HCT116 (cell line): ENCODE data around the gene CDHR4. TPM values are rescaled to one million over a fixed set of nuclear protein-coding genes. Genes with fewer than 3 reads are reported as not detected.

Experiments
- ATAC-seq: fragments of 200-7000 bp; cut with Tn5 transposase; 2 replicates; pipeline ENCODE4 v1.9.1; 2020; ENCODE audit warnings: mild to moderate bottlenecking, moderate library complexity
- BruUV-seq: library from RNA; stranded (reverse); fragments of 400-500 nt; replicated peaks from 2 replicates; lab custom pipeline; 2021; lab: Mats Ljungman, UMichigan
- CTCF ChIA-PET: fragments of 300-600 bp; sonication (Branson Sonifier 250); formaldehyde crosslinking; loops from one replicate; lab custom pipeline; 2021; ENCODE audit warnings: antibody characterized with exemption; lab: Charles Lee
- POLR2A ChIA-PET: fragments of 300-600, 350-600 bp; sonication (Branson Sonifier 250); formaldehyde crosslinking; loops from one replicate; lab custom pipeline; 2021; ENCODE audit warnings: antibody characterized with exemption; lab: Charles Lee
- RAD21 ChIA-PET, 2 experiments: fragments of 300-600 bp; sonication (Branson Sonifier 250); formaldehyde crosslinking; loops; one replicate each; lab custom pipeline; 2023; ENCODE audit warnings: low total read pairs in 2 of 2; ENCODE audit not compliant: uncharacterized antibody in 2 of 2, unreplicated experiment in 2 of 2, low non-redundant PET in 1 of 2; lab: Charles Lee
- DNase-seq: peaks from one replicate; pipeline ENCODE4 v3.0.0-alpha.2; 2010; ENCODE audit warnings: low read depth, low spot score
- H2AFZ ChIP-seq: fragments of 200-600 bp; shearing (Covaris generic), sonication (generic); 2 replicates; pipeline ENCODE4 v1.6.1; 2017; ENCODE audit warnings: low read depth, mixed run types, mixed read lengths, antibody characterized with exemption, low read length; ENCODE audit not compliant: poor library complexity, severe bottlenecking
- H3K27ac ChIP-seq: 2 replicates; pipeline ENCODE4 v1.5.1; 2012; ENCODE audit warnings: low read depth, low read length
- H3K27me3 ChIP-seq: fragments of 200-600 bp; sonication (generic); 2 replicates; pipeline ENCODE4 v1.6.1; 2016; ENCODE audit warnings: mixed run types, low read length, mixed read lengths; ENCODE audit not compliant: insufficient read depth
- H3K36me3 ChIP-seq, 2 experiments: fragments of 200-500 bp in 1 of 2; fragments of 200-600 bp in 1 of 2; sonication (Bioruptor generic) in 1 of 2; sonication (generic) in 1 of 2; 2 replicates each; pipeline versions ENCODE4 v1.5.1 to v1.6.1; 2014 to 2016; ENCODE audit warnings: low read length in 2 of 2, inconsistent platforms in 1 of 2, mixed read lengths in 1 of 2, mixed run types in 1 of 2; ENCODE audit not compliant: insufficient read depth in 2 of 2, control insufficient read depth in 1 of 2
- H3K4me1 ChIP-seq, 2 experiments: fragments of 200-600 bp in 1 of 2; sonication (generic) in 1 of 2; 2 replicates each; pipeline versions ENCODE4 v1.5.1 to v1.6.1; 2012 to 2017; ENCODE audit warnings: low read length in 2 of 2, inconsistent platforms in 1 of 2, mild to moderate bottlenecking in 1 of 2, mixed read lengths in 1 of 2, mixed run types in 1 of 2, moderate library complexity in 1 of 2; ENCODE audit not compliant: insufficient read depth in 2 of 2, control insufficient read depth in 1 of 2
- H3K4me2 ChIP-seq: fragments of 200-600 bp; sonication (generic); 2 replicates; pipeline ENCODE4 v1.6.1; 2017; ENCODE audit warnings: mixed run types, low read length, mixed read lengths
- H3K4me3 ChIP-seq, 2 experiments: fragments of 200-600 bp in 1 of 2; sonication (generic) in 1 of 2; replicated peaks in 1 of 2; 2 replicates each; pipeline ENCODE4 v1.5.1; 2011 to 2016; ENCODE audit warnings: low read length in 2 of 2, control low read depth in 1 of 2, low read depth in 1 of 2, mild to moderate bottlenecking in 1 of 2, mixed read lengths in 1 of 2, mixed run types in 1 of 2
- H3K79me2 ChIP-seq: fragments of 200-600 bp; sonication (generic); 2 replicates; pipeline ENCODE4 v1.6.1; 2017; ENCODE audit warnings: mild to moderate bottlenecking, mixed run types, low read length, moderate library complexity, mixed read lengths; ENCODE audit not compliant: insufficient read depth
- H3K9ac ChIP-seq: fragments of 200-600 bp; sonication (generic); 2 replicates; pipeline ENCODE4 v1.6.1; 2016; ENCODE audit warnings: low read length, mixed read lengths
- H3K9me2 ChIP-seq: fragments of 200-600 bp; sonication (generic), shearing (Covaris generic); 2 replicates; pipeline ENCODE4 v1.6.1; 2017; ENCODE audit warnings: mixed run types, mild to moderate bottlenecking, moderate library complexity; ENCODE audit not compliant: insufficient read depth
- H3K9me3 ChIP-seq, 2 experiments: fragments of 200-500 bp in 1 of 2; fragments of 200-600 bp in 1 of 2; sonication (Bioruptor generic) in 1 of 2; sonication (generic) in 1 of 2; 2 replicates each; pipeline ENCODE4 v1.6.1; 2014 to 2017; ENCODE audit warnings: low read length in 2 of 2, mixed read lengths in 2 of 2, inconsistent platforms in 1 of 2, low read depth in 1 of 2, mild to moderate bottlenecking in 1 of 2, mixed run types in 1 of 2, moderate library complexity in 1 of 2; ENCODE audit not compliant: control insufficient read depth in 1 of 2, insufficient read depth in 1 of 2
- H4K20me1 ChIP-seq: fragments of 200-600 bp; sonication (generic), shearing (Covaris generic); 2 replicates; pipeline ENCODE4 v1.6.1; 2017; ENCODE audit warnings: mixed run types, mild to moderate bottlenecking, moderate library complexity; ENCODE audit not compliant: insufficient read depth
- CBX3 ChIP-seq: IDR thresholded peaks from 2 replicates; pipeline ENCODE4 v1.6.1; 2012; ENCODE audit warnings: low read depth
- CEBPB ChIP-seq: IDR thresholded peaks from 2 replicates; pipeline ENCODE4 v1.6.1; 2012; ENCODE audit warnings: low read depth
- EGR1 ChIP-seq: IDR thresholded peaks from 2 replicates; pipeline ENCODE4 v1.6.1; 2012; ENCODE audit warnings: low read depth
- EZH2 ChIP-seq: fragments of 200-600 bp; sonication (generic); IDR thresholded peaks from 2 replicates; pipeline ENCODE4 v1.6.1; 2017; ENCODE audit warnings: antibody characterized with exemption, mixed run types
- EZH2phosphoT487 ChIP-seq: fragments of 200-600 bp; IDR thresholded peaks from 2 replicates; pipeline ENCODE4 v1.6.1; 2018; ENCODE audit warnings: antibody characterized with exemption, borderline replicate concordance
- FOSL1 ChIP-seq: IDR thresholded peaks from 2 replicates; pipeline ENCODE4 v1.6.1; 2012; ENCODE audit warnings: low read depth
- JUND ChIP-seq: IDR thresholded peaks from 2 replicates; pipeline ENCODE4 v1.6.1; 2012
- POLR2AphosphoS5 ChIP-seq: IDR thresholded peaks from 2 replicates; pipeline ENCODE4 v1.6.1; 2011; ENCODE audit warnings: mild to moderate bottlenecking, low read depth, low read length, moderate library complexity
- RAD21 ChIP-seq: IDR thresholded peaks from 2 replicates; pipeline ENCODE4 v1.6.1; 2012; ENCODE audit warnings: low read depth, mild to moderate bottlenecking
- SIN3A ChIP-seq: IDR thresholded peaks from 2 replicates; pipeline ENCODE4 v1.6.1; 2012; ENCODE audit warnings: low read depth
- SP1 ChIP-seq: IDR thresholded peaks from 2 replicates; pipeline ENCODE4 v1.6.1; 2012; ENCODE audit warnings: low read depth
- SRF ChIP-seq: IDR thresholded peaks from 2 replicates; pipeline ENCODE4 v1.6.1; 2012; ENCODE audit warnings: low read depth
- TCF7L2 ChIP-seq: IDR thresholded peaks from 2 replicates; pipeline ENCODE4 v1.7.0; 2011; ENCODE audit warnings: borderline replicate concordance, inconsistent platforms; ENCODE audit not compliant: insufficient read depth, insufficient read length; ENCODE audit errors: extremely low read depth
- YY1 ChIP-seq: IDR thresholded peaks from 2 replicates; pipeline ENCODE4 v1.6.1; 2011; ENCODE audit warnings: low read length, low read depth, moderate library complexity, mild to moderate bottlenecking; ENCODE audit not compliant: insufficient replicate concordance; ENCODE audit errors: extremely low read depth
- ZFX ChIP-seq: fragments of 450-650 bp; IDR thresholded peaks from 2 replicates; pipeline ENCODE4 v1.6.1; 2017
- ZNF274 ChIP-seq: fragments of 200-500 bp; sonication (Bioruptor generic); IDR thresholded peaks from 2 replicates; pipeline ENCODE4 v1.6.1; 2014; ENCODE audit warnings: mild to moderate bottlenecking, low read depth, low read length, inconsistent platforms
- intact Hi-C: fragments of 100-400 bp; cut with micrococcal nuclease; formaldehyde crosslinking; loops from 2 replicates; pipeline ENCODE4 v1.10.0; 2022
- total RNA-seq: library from RNA; stranded (reverse); gene quantifications from one replicate; pipeline ENCODE4 v1.2.1, GENCODE V29; 2021; ENCODE audit not compliant: unreplicated experiment
- TF ChIP-seq, protein P1 (sequence below), 3 experiments: fragments of 200-600 bp in 1 of 3; sonication (generic) in 1 of 3; IDR thresholded peaks in 2 of 3; conservative IDR thresholded peaks in 1 of 3; 2 replicates each; pipeline ENCODE4 v1.5.1; 2012 to 2017; ENCODE audit warnings: low read depth in 2 of 3, low read length in 2 of 3, antibody characterized with exemption in 1 of 3, borderline replicate concordance in 1 of 3, control low read depth in 1 of 3, mild to moderate bottlenecking in 1 of 3, mixed read lengths in 1 of 3, mixed run types in 1 of 3, moderate library complexity in 1 of 3; ENCODE audit not compliant: insufficient read depth in 1 of 3
- TF ChIP-seq, protein P2 (sequence below): IDR thresholded peaks from 2 replicates; pipeline ENCODE4 v1.6.1; 2012
- TF ChIP-seq, protein P3 (sequence below): IDR thresholded peaks from 2 replicates; pipeline ENCODE4 v1.6.1; 2012
- TF ChIP-seq, protein P4 (sequence below): IDR thresholded peaks from 2 replicates; pipeline ENCODE4 v1.6.1; 2012; ENCODE audit warnings: low read depth

CDHR4 gene
- total RNA-seq, 1 experiment from 2014 or later: not detected

DNA sequence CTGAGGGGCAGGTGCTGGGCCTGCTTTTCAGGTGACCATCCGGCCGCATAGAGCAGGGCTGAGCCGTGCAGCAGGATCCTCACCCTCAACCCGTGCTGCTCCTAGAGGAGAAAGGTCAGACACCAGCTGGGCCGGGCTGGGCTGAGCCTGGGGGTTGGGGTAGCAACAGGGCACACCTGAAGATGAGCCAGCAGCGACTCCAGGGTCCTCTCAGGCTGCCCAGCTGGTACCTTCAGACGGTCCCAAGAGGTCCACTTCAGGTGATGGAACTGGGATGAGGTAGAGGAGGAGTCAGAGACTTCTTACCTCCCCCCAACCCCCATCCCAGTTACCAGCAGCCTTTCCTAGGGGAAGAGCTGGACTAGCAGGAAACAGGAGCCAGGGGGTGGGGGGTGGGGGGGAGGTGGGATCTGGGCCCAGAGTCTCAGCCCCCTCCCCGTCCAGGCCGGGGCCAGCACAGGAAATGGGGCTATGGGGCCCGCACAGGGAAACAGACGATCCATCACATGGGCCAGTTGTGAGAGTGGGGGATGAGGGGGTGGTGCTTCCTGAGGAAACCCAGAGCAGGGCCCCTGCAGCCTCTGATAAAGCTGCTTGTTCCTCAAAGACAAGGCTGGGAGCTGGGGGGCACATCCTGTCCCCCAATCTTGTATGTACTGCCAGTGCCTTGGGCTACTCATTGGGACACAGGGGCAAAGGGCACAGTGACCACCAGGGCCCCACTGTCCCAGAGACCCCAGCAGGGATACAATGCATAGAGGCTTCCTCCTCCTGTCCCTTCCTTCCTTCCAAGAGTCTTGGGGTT lies 6.4 kb upstream of the CDHR4 start:
- intact Hi-C loops: no loop called here

More for the DNA sequence above, 6.4 kb upstream of the CDHR4 start:
- no peak for ATAC-seq
- Histone ChIP-seq H3K4me3 (no peak overlapping the region), H3K9ac (no peak overlapping the region), H3K36me3 (no peaks in the 10 kb centered on the region), H3K9me3 (no peaks in the 10 kb centered on the region), H3K4me2 (no peak overlapping the region), H2AFZ (no peak overlapping the region), H3K9me2 (no peaks in the 10 kb centered on the region), H3K27ac (no peak overlapping the region), H3K79me2 (no peaks in the 10 kb centered on the region), H3K4me1 (peaks cover 2 to 16% of the 10 kb centered on the region in 2 experiments; a peak in 2 of 4 replicates), H4K20me1 (no peaks in the 10 kb centered on the region), H3K27me3 (no peaks in the 10 kb centered on the region)
- TF ChIP-seq JUND: no peak
- TF ChIP-seq YY1: no peak
- TF ChIP-seq, protein P1, sequence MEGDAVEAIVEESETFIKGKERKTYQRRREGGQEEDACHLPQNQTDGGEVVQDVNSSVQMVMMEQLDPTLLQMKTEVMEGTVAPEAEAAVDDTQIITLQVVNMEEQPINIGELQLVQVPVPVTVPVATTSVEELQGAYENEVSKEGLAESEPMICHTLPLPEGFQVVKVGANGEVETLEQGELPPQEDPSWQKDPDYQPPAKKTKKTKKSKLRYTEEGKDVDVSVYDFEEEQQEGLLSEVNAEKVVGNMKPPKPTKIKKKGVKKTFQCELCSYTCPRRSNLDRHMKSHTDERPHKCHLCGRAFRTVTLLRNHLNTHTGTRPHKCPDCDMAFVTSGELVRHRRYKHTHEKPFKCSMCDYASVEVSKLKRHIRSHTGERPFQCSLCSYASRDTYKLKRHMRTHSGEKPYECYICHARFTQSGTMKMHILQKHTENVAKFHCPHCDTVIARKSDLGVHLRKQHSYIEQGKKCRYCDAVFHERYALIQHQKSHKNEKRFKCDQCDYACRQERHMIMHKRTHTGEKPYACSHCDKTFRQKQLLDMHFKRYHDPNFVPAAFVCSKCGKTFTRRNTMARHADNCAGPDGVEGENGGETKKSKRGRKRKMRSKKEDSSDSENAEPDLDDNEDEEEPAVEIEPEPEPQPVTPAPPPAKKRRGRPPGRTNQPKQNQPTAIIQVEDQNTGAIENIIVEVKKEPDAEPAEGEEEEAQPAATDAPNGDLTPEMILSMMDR (IDR thresholded peaks at IDR 0.05 in 2 of 3, conservative IDR thresholded peaks at IDR 0.05 in 1 of 3; ENCODE audit: borderline replicate concordance in 1 of 3, insufficient read depth in 1 of 3, low read depth in 2 of 3, low read length in 2 of 3): no peak
- no peak for TF ChIP-seq POLR2AphosphoS5
- no peak for TF ChIP-seq ZFX
- no peak for TF ChIP-seq FOSL1
- no peak for TF ChIP-seq CEBPB
- TF ChIP-seq TCF7L2: no peak
- TF ChIP-seq RAD21: no peak
- TF ChIP-seq SIN3A: no peak
- TF ChIP-seq SRF: no peak
- TF ChIP-seq EGR1: no peak
- TF ChIP-seq, protein P2, sequence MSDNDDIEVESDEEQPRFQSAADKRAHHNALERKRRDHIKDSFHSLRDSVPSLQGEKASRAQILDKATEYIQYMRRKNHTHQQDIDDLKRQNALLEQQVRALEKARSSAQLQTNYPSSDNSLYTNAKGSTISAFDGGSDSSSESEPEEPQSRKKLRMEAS: no peak
- TF ChIP-seq, protein P3, sequence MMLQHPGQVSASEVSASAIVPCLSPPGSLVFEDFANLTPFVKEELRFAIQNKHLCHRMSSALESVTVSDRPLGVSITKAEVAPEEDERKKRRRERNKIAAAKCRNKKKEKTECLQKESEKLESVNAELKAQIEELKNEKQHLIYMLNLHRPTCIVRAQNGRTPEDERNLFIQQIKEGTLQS: no peak
- TF ChIP-seq, protein P4, sequence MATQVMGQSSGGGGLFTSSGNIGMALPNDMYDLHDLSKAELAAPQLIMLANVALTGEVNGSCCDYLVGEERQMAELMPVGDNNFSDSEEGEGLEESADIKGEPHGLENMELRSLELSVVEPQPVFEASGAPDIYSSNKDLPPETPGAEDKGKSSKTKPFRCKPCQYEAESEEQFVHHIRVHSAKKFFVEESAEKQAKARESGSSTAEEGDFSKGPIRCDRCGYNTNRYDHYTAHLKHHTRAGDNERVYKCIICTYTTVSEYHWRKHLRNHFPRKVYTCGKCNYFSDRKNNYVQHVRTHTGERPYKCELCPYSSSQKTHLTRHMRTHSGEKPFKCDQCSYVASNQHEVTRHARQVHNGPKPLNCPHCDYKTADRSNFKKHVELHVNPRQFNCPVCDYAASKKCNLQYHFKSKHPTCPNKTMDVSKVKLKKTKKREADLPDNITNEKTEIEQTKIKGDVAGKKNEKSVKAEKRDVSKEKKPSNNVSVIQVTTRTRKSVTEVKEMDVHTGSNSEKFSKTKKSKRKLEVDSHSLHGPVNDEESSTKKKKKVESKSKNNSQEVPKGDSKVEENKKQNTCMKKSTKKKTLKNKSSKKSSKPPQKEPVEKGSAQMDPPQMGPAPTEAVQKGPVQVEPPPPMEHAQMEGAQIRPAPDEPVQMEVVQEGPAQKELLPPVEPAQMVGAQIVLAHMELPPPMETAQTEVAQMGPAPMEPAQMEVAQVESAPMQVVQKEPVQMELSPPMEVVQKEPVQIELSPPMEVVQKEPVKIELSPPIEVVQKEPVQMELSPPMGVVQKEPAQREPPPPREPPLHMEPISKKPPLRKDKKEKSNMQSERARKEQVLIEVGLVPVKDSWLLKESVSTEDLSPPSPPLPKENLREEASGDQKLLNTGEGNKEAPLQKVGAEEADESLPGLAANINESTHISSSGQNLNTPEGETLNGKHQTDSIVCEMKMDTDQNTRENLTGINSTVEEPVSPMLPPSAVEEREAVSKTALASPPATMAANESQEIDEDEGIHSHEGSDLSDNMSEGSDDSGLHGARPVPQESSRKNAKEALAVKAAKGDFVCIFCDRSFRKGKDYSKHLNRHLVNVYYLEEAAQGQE: no peak
- TF ChIP-seq EZH2: no peak
- no peak for TF ChIP-seq SP1
- TF ChIP-seq ZNF274: no peak
- no peak for TF ChIP-seq CBX3
- TF ChIP-seq EZH2phosphoT487: no peak
- POLR2A ChIA-PET: no interaction called here
- RAD21 ChIA-PET: no interaction called here
- CTCF ChIA-PET: no interaction called here
- DNase-seq: no peak
- BruUV-seq: no TSS peak
